HG02970 (cell line): ENCODE results near the gene LHFPL2.
"Not testable (repeated sequence)": the region's sequence is repeated elsewhere in the genome, so short reads cannot be mapped to it uniquely, and the experiment has no call there.

ENCODE experiments used
- ATAC-seq: cut with Tn5 transposase; IDR thresholded peaks from one replicate; pipeline ENCODE4 v1.9.1; 2021; ENCODE audit warnings: mild to moderate bottlenecking, moderate library complexity, moderate number of reproducible peaks; ENCODE audit not compliant: unreplicated experiment, low FRiP score

Gene LHFPL2

GRCh38 chr5:78490709-78491485 lies 157.7 kb downstream of the LHFPL2 start:
- ATAC-seq: no peak

DNA sequence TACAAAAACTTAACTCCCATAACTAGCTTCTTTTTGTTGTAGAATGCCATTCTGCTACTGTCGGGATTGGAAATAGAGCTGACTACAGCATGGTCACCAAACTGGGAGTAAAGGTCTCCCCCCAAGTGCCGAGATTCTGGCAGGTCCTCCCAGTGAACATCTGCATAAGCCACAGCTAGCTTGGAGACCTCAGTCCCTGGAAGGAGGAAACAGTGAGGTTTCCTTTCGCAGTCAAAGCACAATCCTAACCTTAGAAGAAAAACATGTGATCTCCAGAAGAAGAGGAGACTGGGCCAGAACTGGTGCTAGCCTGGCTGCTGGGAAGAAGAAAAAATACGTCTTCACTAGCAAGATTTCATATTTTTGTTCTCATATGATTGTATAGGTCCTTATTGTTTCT lies 160.7 kb downstream of the LHFPL2 start:
- ATAC-seq: no peak

- no peak for ATAC-seq
Measured at GRCh38 chr5:78486218-78486617, 162.4 kb downstream of the LHFPL2 start.

- no peak for ATAC-seq
Measured at GRCh38 chr5:78483809-78484521, 164.6 kb downstream of the LHFPL2 start.

DNA sequence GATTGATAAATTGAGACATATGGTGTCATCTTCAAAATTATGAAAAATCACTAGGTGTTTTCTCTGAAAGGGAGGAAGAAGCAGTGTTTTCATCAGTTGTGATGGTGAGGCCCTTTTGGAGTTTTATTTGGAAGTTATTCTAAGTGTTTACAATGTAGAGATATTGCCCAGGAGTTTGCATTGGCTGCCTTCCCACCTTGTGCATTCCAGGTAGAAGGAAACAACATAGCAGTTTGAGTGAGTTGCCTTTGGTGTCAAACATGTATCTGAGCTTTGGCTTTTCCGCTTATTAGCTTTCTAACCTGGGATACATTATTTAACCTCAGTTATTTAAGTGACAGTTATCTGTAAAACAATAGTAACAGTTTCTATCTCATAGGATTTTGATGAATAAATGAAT lies 165.6 kb downstream of the LHFPL2 start:
- ATAC-seq: no peak

GRCh38 chr5:78476795-78477194 lies 171.8 kb downstream of the LHFPL2 start:
- ATAC-seq: no peak

DNA sequence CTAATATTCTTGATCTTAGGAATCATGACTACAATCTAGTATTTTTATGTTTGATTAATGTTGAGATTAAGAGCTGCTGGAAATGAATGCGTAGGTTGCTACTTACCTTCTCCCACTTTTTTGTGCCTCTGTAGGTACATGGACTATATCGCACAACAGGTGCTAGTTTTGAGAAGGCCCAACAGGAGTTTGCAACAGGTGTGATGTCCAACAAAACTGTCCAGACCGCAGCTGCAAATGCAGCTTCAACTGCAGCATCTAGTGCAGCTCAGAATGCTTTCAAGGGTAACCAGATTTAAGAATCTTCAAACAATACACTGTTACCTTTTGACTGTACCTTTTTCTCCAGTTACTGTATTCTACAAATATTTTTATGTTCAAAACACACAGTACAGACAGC lies 173.2 kb downstream of the LHFPL2 start:
- ATAC-seq: no peak

DNA sequence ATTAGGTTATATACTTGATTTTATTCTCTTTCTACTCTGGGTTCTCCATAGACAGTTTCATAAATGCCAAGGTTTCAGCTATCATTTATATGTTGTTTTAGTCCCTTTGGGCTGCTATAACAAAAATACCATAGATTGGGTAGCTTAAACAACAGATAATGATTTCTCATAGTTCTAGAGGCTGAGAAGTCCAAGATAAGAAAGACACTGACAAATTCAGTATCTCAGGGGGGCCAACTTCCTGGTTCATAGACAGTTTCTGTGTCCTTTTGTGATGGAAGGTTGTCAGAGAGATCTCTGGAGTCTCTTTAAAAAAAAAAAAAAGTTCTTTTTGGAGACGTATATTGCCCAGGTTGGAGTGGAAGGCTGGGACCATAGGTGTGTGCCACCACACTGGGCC lies 174.8 kb downstream of the LHFPL2 start:
- no peak for ATAC-seq

DNA sequence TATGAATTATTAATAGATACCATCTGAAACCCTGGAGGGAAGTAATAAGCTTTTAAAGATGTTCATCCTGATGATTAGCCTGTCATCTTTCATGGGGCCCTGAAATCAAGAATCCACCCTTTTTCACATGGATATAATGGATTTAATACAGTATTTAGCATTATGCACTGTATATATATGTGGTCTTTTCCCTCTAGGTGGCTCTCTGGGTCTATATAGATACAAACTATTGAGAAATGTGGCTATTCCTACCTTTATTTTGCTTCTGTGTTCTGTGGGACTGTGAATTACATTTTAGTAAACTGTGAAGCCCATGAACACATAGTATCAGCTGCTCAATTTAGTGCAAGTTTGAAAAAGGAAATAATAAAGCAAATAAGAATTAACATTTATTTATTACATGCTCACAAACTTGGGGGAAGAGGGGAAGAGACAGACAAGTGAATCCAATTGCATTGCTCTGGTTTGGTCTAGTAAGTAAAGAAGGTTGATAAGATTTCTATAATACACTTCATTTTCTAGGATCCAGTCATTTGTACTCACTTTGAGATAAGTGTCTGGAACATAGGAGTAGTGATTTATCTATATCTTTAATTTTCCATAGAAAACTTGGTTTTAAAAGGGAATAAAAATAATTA lies 176.0 kb downstream of the LHFPL2 start:
- ATAC-seq: no peak

- ATAC-seq: no peak
Measured at GRCh38 chr5:78471896-78472295, 176.7 kb downstream of the LHFPL2 start.

GRCh38 chr5:78467752-78468357 lies 180.7 kb downstream of the LHFPL2 start:
- ATAC-seq: no peak

- ATAC-seq: no peak
Measured at GRCh38 chr5:78467140-78467539, 181.4 kb downstream of the LHFPL2 start.

DNA sequence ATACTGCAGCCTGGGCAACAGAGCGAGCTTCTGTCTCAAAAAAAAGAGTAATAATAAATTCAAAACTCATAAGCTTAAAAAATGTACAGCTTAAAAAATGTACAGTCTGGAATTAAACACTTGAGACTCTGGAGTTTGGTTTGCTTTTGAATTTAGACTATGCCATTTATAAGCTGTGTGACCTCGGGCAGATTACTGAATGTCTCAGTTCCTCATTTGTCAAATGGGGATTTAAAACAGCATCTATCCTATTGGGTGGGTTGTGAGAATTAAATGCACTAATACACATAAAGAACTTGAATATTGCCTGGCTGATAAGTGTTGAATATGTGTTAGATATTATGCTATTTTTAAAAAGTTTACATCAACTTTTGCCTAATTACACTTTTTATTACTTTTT lies 189.7 kb downstream of the LHFPL2 start:
- ATAC-seq: no peak

DNA sequence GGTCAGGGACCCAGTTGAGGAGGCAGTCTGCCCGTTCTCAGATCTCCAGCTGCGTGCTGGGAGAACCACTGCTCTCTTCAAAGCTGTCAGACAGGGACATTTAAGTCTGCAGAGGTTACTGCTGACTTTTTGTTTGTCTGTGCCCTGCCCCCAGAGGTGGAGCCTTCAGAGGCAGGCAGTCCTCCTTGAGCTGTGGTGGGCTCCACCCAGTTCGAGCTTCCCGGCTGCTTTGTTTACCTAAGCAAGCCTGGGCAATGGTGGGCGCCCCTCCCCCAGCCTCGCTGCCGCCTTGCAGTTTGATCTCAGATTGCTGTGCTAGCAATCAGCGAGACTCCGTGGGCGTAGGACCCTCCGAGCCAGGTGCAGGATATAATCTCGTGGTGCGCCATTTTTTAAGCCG lies 191.1 kb downstream of the LHFPL2 start:
- not testable (repeated sequence) for ATAC-seq

DNA sequence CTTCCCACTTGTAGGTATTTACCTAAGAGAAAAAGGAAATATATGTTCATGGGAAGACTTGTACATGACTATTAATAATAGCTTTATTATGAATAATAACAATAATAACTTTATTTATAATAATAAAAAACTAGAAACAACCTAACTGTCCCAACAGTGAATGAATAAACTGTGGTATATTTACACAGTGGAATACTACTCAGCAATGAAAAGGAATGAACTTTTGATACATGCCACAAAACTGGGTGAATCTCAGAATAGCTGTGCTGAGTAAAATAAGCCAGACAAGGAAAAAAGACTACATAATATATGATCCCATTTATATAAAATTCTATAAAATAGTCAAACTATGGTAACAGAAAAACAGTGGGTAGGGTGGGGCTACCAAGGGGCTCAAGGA lies 199.5 kb downstream of the LHFPL2 start:
- ATAC-seq: no peak

GRCh38 chr5:78447775-78448424 lies 200.7 kb downstream of the LHFPL2 start:
- ATAC-seq: no peak
